SIG-M5 (cell line): ENCODE measurements around the gene TAGLN3.

Experiments used
- DNase-seq: peaks from one replicate; lab custom pipeline; 2025; lab: John Stamatoyannopoulos, UW

TAGLN3 gene

GRCh38 chr3:112048911-112049310 lies 50.2 kb downstream of the TAGLN3 start:
- no peak for DNase-seq

GRCh38 chr3:112053229-112053628 lies 54.5 kb downstream of the TAGLN3 start:
- DNase-seq = no peak

GRCh38 chr3:112056451-112056929 lies 57.8 kb downstream of the TAGLN3 start:
- no peak for DNase-seq

GRCh38 chr3:112059497-112059896 lies 60.8 kb downstream of the TAGLN3 start:
- no peak for DNase-seq

- no peak for DNase-seq
Measured at GRCh38 chr3:112061152-112061551, 62.4 kb downstream of the TAGLN3 start.
